Activated CD8-positive, alpha-beta memory T cell treated with anti-CD3 and anti-CD28 coated beads, Interleukin-2, amount 50 U/mL, for 4 hours (primary cell): ENCODE measurements around the gene TMTC3.
"Not testable (repeated sequence)": the region's sequence is repeated elsewhere in the genome, so short reads cannot be mapped to it uniquely, and the experiment has no call there.

Source experiments
- DNase-seq: peaks from one replicate; pipeline ENCODE4 v3.0.0-alpha.2; 2020

The TMTC3 gene

DNA sequence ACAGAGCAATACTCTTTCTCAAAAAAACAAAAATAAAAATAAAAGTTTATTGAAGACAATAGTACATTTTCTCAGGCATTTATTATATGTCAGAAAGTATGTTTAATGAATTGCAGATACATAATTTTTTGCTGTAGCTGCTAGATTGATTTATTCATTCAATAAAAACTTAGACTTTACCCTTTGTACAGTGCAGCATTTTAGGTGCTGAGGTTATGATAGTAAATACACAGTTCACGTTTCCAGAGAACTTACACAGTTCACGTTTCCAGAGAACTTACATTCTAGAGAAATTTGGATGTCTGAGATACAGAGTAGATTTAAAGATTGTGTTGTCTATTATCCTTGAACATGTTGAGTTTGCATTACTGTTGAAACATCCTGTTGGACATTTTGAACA, 25.3 kb downstream of the TMTC3 start:
- no peak for DNase-seq

DNA sequence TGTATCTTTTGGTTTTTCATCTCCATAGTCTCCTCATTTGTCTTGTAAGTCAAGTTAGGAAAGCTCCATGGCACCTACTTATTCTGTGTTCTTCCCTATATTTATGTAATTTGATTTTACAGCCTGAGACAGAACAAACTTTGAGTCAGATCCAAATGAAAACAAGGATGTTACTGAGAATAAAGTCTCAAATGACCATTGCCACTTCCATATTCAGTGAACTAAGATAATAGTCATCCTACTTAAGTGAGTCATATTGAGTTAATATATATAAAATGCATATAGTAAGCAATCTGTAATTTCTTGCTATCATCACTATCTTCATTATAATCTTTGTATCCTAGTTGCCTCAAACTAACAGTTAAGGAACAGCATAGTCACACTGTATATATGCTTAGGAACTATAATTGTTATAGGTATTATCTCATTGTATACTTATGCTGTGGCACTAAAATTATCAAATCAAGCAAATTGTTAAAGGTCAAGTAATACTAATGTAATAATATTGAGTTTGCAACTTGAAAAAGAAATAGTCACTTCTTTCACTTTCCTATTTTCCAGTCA, 30.8 kb downstream of the TMTC3 start:
- DNase-seq, result no peak

DNA sequence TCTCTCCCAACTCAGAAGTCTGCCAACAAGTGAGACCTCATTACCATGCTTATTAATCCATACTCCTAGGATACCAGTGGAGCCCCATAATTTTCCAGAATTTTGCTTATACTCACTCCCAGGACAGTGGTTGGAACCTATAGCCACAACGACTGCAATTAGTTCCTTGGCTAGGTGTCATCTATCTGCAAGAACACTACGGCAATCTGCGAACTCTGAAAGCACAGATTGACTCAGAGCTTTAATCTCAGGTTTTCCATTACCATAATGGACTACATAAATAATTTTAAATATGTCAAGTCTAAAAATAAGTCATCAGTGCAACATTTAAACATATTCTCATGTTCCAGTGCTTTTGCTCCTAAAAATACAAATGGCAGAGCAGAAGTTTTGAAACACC, 33.4 kb downstream of the TMTC3 start:
- DNase-seq, result no peak

DNA sequence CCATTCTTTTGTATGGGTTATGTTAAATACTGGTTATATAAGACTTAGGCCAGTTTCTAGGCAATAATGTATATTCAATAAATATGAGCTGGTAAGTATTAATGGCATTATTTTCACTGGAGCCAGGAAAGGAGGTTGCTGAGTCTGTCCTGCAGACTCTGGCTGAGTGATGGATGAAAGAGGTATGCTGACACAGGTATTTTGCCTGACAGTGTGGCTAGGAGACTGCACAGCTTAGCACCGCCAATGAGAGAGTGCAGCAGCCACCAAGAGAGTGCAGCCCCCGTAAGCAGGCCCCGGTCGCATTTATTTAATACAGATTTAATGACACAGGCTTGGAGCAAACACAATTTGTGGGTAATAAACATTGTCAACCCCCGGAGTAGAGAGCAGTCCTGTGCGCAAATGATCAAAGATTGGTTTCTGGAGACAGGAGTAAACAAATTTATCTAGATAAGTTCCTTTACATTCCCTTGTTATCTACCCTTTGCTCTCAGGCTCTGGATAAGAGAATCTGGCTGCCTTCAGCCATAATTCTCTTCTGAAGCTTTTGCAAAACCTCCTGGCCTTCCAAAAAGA, 37.4 kb downstream of the TMTC3 start:
- DNase-seq, result no peak

DNA sequence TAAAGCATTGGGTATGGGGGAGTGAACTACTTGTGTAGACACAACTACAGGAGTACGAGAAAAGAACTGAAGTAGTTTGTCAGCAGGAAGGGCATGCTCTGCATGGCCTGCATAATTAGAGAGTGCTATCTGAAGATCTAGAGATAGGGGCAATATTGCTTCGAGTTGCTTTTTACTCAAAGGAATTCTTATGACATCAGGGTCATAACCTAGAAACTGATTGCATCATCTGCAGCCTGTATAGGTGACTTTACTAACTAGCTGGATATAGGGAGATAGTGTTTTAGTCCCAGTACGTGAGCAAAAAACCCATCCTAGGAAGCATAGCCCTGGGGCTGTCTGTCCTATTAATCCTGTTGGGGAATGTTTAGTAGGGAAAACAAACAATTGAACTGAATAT, 39.8 kb downstream of the TMTC3 start:
- DNase-seq, result no peak

DNA sequence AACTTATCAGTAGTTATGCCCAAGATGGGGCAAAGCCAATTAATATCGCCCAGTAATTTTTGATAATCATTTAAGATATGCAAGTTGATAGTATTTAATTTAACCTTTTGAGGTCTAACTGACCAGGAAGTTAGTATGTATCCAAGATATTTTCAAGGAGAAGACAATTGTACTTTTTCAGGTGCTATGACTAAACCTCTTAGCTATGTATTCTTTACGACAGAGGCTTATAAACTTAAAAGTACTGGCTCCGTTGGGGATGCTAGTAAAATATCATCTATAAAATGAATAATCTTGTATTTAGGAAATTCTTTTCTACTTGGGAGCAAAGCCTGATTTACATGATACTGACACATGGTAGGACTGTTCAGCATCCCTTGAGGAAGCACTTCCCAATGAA, 40.3 kb downstream of the TMTC3 start:
- no peak for DNase-seq

DNA sequence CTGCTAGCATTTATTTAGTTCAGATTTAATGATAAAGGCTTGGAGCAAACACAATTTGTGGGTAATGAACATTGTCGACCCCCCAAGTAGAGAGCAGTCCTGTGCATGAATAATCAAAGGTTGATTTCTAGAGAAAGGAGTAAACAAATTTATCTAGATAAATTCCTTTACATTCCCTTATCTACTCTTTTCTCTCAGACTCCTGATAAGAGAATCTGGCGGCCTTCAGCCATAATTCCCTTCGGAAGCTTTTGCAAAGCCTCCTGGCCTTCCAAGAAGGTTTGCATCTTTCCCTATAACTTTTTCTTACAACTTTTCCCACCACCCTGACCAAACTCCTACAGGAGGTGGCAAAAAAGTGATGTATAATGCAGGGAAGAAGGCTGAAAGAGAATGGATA, 42.1 kb downstream of the TMTC3 start:
- no peak for DNase-seq

DNA sequence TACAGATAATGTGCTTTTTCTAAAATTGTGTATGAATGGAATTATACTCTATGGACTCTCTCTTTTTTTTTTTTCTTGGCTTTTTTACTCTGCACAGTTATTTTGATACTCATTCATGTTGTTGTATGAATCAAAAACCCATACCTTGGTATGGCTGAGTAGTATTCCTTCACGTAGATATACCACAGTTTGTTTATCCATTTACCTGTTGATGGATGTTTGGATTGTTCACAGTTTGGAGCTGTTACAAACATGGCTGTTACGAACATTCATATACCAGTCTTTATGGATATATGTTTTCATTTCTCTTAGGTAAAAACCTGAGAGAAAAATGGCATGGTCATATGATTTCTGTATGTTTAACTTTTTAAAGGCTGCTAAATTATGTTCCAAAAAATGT, 43.2 kb downstream of the TMTC3 start:
- no peak for DNase-seq

DNA sequence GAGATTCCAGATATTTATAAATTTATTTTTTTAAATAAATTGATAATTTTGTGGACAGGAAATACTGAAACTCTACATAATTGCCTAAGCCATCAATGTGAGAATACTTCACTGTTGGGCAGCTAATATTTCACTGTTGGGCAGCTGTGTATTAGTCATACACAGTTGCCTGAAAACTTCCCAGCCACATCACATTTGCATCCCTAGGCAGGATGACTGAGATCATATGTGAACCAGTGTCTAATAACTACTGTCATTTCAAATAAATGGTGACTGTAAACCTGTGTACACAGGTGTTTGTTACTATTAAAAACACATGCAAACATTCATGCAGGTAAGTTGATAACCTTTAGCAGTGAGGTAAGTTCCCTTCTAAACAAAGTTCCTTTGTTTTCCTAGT, 43.9 kb downstream of the TMTC3 start:
- DNase-seq, result no peak

DNA sequence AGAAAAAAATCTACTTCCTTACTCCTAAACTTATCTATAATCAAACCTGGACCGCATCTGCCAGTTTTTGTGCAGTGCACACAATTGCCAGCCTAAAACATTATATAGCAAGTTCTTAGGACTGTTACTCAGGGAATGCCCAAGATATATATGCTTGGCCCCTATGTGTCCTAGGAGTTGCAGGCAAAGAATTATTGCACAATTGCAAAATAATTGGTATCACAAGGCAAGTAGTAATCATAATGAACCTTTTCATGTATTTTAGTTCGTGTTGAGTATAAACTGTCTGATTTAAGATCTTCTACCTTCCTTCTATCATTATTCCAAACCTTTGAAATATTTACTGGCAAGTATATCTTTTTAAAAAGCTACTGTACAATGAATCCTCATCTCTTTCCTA, 45.5 kb downstream of the TMTC3 start:
- no peak for DNase-seq

DNA sequence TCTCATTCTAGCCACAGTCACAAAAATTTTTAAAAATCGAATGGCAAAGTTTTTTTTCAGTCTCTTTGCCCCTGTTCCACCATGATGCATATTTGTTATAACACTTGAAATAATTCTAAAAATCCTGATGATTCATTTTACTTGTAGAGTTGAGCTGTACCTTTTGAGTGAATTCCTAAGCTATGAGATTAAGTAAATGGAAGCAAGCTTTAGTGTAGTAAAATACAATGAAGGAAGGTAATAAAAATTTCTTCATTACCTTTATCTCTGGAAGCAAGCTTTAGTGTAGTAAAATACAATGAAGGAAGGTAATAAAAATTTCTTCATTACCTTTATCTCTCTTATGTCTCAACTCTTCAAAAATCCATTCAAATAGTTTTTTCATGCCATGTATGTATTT, 46.1 kb downstream of the TMTC3 start:
- DNase-seq, result no peak

DNA sequence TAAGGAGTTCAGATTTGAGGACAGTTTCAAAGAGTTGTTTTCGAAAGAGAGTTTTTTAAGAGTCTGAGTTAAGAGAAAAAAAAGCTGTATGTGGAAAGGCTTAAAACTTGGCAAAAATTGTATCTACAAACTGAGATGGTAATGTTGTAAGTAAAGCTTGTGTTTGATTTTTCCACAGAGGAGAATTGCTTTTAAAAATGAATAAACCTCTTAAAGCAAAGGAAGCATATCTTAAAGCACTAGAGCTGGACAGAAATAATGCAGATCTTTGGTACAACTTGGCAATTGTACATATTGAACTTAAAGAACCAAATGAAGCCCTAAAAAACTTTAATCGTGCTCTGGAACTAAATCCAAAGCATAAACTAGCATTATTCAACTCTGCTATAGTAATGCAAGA, 50.3 kb downstream of the TMTC3 start:
- DNase-seq, result no peak

DNA sequence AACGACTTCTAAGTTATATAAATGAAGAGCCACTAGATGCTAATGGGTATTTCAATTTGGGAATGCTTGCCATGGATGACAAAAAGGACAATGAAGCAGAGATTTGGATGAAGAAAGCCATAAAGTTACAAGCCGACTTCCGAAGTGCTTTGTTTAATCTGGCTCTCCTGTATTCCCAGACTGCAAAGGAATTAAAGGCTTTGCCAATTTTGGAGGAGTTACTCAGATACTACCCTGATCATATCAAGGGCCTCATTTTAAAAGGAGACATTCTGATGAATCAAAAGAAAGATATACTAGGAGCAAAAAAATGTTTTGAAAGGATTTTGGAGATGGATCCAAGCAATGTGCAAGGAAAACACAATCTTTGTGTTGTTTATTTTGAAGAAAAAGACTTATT, 52.8 kb downstream of the TMTC3 start:
- DNase-seq, result no peak

DNA sequence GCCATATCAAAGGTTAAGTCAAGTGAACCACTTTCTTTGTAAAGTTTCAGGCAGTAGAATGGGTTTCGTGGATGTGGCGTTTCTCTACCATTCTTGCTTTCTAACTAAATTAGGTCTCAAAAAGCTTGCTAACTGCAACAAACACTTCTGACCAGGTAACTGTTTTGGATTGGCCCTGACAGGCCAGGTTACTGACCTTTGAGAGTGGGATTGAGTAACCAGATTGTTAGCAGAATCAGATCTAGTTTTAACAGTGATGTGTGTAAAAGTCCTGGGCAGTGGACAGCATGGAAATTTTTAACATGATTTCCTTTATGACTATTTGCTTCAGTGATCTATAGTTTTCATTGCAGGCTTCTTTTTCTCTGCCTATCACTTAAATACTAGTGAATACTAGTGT, 57.9 kb downstream of the TMTC3 start:
- DNase-seq, result no peak

DNA sequence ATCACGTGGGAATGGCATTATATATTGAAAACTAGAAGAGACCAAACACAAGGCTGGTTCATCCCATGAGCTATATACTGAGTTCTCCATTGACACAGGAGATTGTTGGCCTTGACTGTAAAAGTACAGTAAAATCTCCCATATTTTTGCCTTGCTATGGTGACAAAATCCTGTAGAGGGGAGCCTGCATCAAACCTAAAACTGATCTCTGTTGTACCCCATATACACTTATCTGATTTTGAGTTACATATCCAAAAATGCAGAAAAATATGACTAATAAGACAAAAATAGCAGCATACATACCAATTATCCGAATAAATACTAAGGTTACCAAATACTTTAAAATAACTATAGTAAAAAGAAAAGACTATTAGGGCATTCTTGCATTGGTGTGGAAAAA, 60.4 kb downstream of the TMTC3 start:
- no peak for DNase-seq

DNA sequence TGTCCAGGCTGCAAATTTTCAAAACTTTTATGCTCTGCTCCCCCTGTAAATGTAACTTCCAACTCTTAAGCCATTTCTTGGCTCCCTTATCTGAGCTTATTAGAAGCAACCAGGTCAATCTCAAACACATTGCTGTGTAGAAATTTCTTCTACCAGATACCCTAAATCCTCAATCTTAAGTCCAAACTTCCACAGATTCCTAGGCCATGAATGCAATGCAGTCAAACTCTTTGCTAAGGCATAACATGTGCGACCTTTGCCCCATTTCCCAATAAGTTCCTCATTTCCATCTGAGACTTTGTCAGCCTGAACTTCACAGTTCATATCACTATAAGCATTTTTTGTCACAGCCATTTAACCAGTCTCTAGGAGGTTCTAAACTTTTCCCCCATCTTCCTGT, 64.5 kb downstream of the TMTC3 start:
- no peak for DNase-seq

DNA sequence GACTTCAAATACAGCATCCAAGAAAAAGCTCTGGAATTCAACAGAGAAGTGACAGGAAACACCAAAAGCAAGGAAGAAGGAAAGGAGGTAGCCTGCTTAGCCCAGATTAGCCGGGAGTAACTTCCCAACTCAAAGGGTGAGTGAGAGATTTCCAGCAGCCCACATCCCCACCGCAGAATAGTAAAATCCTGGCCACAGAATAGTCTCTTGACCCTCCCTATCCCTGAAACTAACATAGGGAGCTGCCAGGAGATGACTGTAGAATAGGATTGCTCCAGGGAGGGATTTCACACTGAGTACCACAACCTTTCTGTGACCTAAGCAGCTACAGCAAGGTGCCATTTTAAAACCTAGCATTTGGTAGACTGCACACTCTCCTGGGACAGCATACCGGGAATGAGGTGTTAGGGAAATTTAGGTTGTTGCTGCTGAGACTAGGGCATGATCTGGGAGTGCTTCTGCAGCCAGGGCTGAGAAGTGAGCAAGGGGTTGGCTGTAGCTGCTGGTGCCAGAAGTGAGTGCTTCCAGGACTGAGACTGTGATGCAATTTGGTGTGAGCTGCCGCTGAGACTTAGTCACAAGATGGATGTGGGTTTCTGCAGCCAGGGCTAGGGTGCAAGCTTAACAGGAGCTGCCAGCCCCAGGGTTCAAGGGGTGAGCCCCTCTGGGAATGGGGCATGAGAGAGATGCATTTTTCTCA, 66.0 kb downstream of the TMTC3 start:
- DNase-seq, result no peak

DNA sequence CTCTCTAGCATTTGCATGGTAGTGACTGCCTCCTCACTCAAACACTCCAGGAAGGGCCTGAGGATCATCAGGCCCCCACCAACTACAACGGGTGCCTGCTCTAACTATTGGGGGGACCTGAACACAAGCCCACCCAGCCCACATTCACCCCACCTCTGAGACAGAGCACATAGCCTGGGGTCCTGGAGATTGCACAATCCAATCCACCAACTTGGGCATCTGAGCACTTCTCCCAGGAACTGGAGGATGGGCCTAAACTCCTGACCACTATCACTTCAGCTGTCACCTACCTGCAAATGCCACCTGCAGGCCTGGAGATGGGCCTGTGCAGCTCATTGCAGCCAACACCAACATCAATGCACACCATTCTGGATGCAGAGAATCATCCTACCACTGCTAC, 66.6 kb downstream of the TMTC3 start:
- no peak for DNase-seq

DNA sequence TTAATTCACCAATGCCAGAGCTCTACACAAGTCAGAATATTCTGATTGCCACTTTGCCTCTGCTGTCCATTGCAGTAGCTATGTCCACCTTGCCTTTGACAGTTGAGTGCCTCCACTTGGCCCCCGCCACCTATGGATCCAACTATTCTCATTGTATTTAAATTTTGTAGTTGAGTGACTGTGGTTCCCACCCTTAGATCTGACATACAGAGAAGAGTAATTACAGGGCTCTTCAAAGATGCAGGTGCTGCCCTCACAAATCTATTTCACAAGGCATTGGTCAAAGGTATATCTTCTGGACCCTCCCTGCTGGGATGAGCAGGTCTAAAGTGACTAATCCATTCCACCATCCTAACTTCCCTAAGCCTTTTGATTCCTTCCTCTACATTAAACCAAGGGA, 68.2 kb downstream of the TMTC3 start:
- DNase-seq, result not testable (repeated sequence)

DNA sequence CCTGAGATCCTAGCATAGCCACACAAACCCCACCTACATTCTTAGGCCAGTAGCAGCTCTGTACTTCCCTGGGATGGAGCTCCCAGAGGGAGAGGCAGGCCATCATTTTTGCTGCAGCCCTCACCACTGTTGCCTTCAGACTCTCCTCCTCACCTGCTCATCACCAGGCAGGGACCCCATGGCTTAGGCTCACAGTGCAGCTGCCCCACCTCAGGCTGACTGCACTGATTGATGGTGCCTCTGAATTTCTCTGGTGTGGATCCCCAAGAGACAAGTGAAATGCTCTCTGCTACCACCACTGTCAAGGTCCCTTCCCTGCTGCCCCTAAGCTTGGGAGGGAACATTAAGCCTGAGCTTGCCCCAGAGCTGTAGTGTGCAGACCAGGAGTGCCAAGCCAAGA, 76.2 kb downstream of the TMTC3 start:
- no peak for DNase-seq

DNA sequence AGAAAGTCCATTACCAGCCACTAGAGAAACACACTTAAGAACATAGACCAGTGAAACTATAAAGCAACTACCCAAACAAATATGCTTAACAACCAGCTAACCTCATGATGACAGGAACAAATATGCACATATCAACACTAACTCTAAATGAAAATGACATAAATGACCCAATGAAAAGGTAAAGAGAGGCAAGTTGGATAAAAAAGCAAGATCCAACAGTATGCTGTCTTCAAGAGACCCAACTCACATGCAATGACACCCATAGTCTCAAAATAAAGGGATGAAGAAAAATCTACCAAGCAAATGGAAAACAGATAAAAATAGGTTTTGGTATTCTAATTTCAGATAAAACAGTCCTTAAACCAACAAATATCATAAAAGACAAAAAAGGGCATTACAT, 77.8 kb downstream of the TMTC3 start:
- no peak for DNase-seq

DNA sequence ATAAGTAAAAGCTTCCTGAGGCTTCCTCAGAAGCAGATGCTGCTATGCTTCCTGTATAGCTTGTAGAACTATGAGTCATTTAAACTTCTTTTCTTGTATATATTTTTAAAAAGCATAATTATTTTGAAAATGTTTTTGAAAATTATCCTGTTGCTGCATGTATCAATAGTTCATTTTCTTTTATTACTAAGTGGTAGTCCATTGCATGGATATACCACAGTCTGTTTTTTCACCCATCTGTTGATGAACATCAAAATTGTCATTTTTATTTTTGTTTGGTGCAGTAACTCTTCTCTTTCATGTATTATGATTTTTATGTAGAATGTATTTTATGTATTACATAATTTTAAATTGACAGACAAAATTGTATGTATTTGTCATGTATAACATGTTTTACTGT, 81.4 kb downstream of the TMTC3 start:
- no peak for DNase-seq

DNA sequence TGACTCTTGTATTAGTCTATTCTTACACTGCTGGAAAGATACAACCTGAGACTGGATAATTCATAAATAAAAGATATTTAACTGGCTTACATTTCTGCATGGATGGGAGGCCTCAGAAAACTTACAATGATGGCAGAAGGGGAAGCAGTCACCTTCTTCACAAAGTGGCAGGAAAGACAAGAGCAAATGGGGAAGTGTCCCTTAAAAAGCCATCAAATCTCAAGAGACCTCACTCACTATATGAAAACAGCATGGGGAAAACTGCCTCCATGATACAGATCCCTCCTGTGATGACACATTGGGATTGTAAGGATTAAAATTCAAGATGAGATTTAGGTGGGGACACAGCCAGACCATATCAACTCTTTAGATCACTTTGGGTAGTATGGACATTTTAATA, 83.7 kb downstream of the TMTC3 start:
- DNase-seq, result no peak

DNA sequence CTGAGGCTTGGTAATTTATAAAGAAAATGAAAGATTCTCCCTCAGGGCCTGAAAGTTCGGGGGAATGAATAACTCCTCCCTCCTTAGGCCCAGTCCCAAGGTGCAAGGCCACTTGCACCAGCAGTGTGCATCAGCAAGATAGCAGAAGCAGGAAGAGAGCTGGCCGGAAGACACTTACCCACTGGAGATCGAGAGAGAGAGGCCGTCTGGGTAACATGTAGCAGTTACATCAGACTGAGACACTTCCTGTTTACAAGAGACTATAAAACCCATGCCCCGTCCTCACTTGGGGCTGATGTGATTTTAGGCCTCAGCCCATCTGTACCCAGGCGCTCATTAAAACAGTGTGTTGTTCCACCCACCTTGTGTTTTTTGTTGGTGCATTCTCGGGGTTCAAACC, 85.2 kb downstream of the TMTC3 start:
- no peak for DNase-seq

DNA sequence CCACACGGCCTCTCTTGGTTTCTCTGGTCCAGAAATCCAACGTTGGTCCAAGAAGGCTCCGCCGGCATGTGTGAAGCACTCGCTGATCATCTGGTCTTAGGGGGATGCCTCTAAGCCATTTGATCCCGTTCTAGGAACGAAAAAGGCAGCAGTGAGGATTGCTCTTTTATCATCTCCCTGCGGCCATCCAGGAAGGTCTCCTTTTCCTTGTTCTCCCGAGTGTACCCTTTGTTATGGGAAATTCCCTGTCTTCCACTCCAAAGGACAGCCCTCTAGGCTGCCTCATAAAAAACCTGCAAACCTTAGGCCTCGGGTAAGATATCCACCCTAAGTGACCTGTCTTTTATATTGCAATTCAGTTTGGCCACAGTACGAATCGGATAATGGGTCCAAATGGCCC, 85.8 kb downstream of the TMTC3 start:
- no peak for DNase-seq
